Memory B cell (primary cell): ENCODE measurements around the gene AFDN.

Experiments used
- ATAC-seq: fragments of 150-1000 bp; cut with Tn5 transposase; 2 replicates; pipeline ENCODE4 v1.10.0; 2021; ENCODE audit warnings: low read depth, mild to moderate bottlenecking, moderate library complexity
- DNase-seq, 2 donors: peaks; one replicate each; pipeline ENCODE4 v3.0.0; 2022; ENCODE audit warnings: low spot score in 2 of 2
- H3K27ac Mint-ChIP-seq: one replicate; pipeline ENCODE4 v1.8.0; 2022; ENCODE audit warnings: mild to moderate bottlenecking, moderate library complexity, mixed read lengths
- H3K27me3 Mint-ChIP-seq: one replicate; pipeline ENCODE4 v1.8.0; 2022; ENCODE audit warnings: mixed read lengths
- H3K36me3 Mint-ChIP-seq: one replicate; pipeline ENCODE4 v1.8.0; 2022; ENCODE audit warnings: mild to moderate bottlenecking, mixed read lengths
- H3K4me1 Mint-ChIP-seq: one replicate; pipeline ENCODE4 v1.8.0; 2022; ENCODE audit warnings: mixed read lengths
- H3K4me3 Mint-ChIP-seq: one replicate; pipeline ENCODE4 v1.8.0; 2022; ENCODE audit warnings: mild to moderate bottlenecking, moderate library complexity, mixed read lengths
- H3K9me3 Mint-ChIP-seq: one replicate; pipeline ENCODE4 v1.8.0; 2022; ENCODE audit warnings: mixed read lengths

The AFDN gene

GRCh38 chr6:167913699-167914098, 87.0 kb downstream of the AFDN start:
- Mint-ChIP-seq H3K27me3 (no peaks in the 10 kb centered on the region), H3K4me1 (no peaks in the 10 kb centered on the region), H3K27ac (no peak overlapping the region), H3K9me3 (no peaks in the 10 kb centered on the region), H3K36me3 (peaks cover 27% of the 10 kb centered on the region), H3K4me3 (no peak overlapping the region)
- ATAC-seq, result no peak
- no peak for DNase-seq

DNA sequence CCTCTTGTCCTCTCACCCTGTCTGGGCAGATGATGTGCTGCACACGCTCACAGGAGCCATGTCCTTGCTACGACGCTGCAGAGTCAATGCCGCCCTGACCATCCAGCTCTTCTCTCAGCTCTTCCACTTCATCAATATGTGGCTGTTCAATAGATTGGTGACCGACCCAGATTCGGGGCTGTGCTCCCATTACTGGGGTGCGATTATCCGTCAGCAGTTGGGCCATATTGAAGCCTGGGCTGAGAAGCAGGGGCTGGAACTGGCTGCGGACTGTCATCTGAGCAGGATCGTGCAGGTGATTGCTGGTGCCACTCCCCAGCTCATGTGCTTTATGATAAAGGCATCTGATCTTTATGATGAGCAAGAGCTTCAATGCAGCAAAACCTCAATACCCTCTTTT, 88.4 kb downstream of the AFDN start:
- Mint-ChIP-seq H3K27ac (no peak overlapping the region), H3K27me3 (no peaks in the 10 kb centered on the region), H3K4me3 (no peak overlapping the region), H3K9me3 (no peaks in the 10 kb centered on the region), H3K4me1 (no peaks in the 10 kb centered on the region), H3K36me3 (peaks cover 36% of the 10 kb centered on the region)
- ATAC-seq, result no peak
- no peak for DNase-seq

GRCh38 chr6:167917551-167918154, 90.9 kb downstream of the AFDN start:
- Mint-ChIP-seq H3K4me3 (no peak overlapping the region), H3K27ac (no peak overlapping the region), H3K27me3 (no peaks in the 10 kb centered on the region), H3K4me1 (no peaks in the 10 kb centered on the region), H3K36me3 (peaks cover 43% of the 10 kb centered on the region), H3K9me3 (no peaks in the 10 kb centered on the region)
- DNase-seq (no peak), ATAC-seq (no peak)

DNA sequence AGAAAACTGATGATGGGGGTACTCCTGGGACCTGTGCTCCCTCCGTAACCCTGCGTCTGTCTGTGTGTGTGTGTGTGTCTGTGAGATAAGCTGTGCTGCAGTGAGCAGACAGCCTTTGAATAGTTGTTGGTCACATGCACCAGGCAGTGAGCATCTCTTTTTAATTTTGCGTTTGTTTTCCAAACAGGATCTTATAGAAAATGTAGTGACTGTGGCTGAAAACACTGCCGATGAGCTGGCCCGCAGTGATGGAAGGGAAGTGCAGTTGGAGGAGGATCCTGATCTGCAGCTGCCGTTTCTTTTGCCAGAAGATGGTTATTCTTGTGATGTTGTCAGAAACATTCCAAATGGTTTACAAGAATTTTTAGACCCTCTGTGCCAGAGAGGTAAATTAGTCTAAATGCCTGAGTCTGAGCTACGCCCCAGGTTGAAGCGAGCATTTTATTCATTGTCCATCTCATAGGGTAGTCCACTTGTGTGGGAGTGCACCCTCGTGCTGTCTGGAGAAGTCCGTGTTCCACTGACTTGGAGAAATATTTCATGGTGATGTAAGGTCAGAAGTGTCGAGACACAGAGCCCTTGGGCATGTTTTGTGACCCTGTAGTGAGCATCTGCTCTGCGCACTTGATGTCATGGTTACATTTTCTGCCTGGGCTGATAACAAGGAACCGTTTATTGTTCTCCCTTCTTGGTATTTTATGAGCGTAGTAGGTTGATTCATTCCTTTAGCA, 92.0 kb downstream of the AFDN start:
- H3K27me3 Mint-ChIP-seq, result no peaks in the 10 kb centered on the region
- H3K36me3 Mint-ChIP-seq, result peaks cover 41% of the 10 kb centered on the region
- no peaks in the 10 kb centered on the region for H3K4me1 Mint-ChIP-seq
- H3K9me3 Mint-ChIP-seq, result no peaks in the 10 kb centered on the region
- no peak overlapping the region for H3K4me3 Mint-ChIP-seq
- DNase-seq, result no peak
- H3K27ac Mint-ChIP-seq, result no peak overlapping the region
- ATAC-seq, result no peak

- ATAC-seq (no peak), DNase-seq (no peak)
- Mint-ChIP-seq H3K27me3 (no peaks in the 10 kb centered on the region), H3K4me3 (no peak overlapping the region), H3K36me3 (peaks cover 39% of the 10 kb centered on the region), H3K9me3 (no peaks in the 10 kb centered on the region), H3K27ac (no peak overlapping the region), H3K4me1 (no peaks in the 10 kb centered on the region)
Observed at GRCh38 chr6:167919349-167919748, 92.6 kb downstream of the AFDN start.

DNA sequence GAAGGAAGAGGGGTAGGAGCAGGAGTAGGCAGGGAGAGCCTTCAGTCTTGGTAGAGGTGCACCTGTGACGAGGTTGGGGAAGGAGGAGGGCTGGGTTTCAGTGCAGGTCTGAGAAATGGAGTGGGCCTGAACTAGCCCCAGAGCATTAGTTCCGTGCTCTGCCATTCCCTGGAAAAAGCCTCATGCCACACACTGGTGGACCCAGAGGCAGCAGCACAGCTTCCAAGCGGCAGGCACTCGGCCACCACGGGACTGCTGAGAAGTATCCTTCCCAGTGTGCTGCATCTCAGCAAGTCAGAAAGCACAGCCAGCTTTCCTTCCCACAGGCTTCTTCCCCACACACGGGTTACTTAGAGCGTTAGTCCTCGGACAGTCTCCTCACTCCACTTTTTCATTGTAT, 93.5 kb downstream of the AFDN start:
- no peak overlapping the region for H3K4me3 Mint-ChIP-seq

GRCh38 chr6:167921831-167922230, 95.1 kb downstream of the AFDN start:
- no peaks in the 10 kb centered on the region for H3K27me3 Mint-ChIP-seq
- H3K36me3 Mint-ChIP-seq, result peaks cover 40% of the 10 kb centered on the region
- H3K9me3 Mint-ChIP-seq, result no peaks in the 10 kb centered on the region
- H3K4me1 Mint-ChIP-seq, result no peaks in the 10 kb centered on the region
- H3K27ac Mint-ChIP-seq, result no peak overlapping the region
- no peak overlapping the region for H3K4me3 Mint-ChIP-seq
- ATAC-seq (no peak), DNase-seq (no peak)

More for the DNA sequence above, 93.5 kb downstream of the AFDN start:
- H3K36me3 Mint-ChIP-seq, result peaks cover 41% of the 10 kb centered on the region
- H3K4me1 Mint-ChIP-seq, result no peaks in the 10 kb centered on the region
- DNase-seq (no peak), ATAC-seq (no peak)
- no peak overlapping the region for H3K27ac Mint-ChIP-seq
- no peaks in the 10 kb centered on the region for H3K9me3 Mint-ChIP-seq
- H3K27me3 Mint-ChIP-seq, result no peaks in the 10 kb centered on the region

DNA sequence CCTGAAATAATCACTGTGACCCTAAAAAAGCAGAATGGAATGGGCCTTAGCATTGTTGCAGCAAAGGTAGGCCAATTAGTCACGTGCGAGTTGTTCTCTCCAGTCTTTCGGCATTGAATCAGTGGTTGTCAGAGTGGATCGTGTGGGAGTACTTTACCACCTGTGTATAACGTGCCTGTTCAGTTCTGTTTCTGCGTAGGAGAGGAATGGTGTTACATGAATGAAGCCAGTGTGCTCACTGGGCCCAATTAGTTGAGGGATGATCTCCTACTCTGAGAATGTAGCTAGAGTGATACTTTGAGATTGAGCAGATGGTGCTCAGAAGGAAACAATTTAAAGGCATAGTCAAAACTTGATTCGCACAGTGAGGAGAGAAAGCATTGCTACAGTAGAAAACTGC, 98.3 kb downstream of the AFDN start:
- H3K4me1 Mint-ChIP-seq, result no peaks in the 10 kb centered on the region
- H3K27ac Mint-ChIP-seq, result no peak overlapping the region
- H3K4me3 Mint-ChIP-seq, result no peak overlapping the region
- DNase-seq (no peak), ATAC-seq (no peak)
- no peaks in the 10 kb centered on the region for H3K27me3 Mint-ChIP-seq
- H3K9me3 Mint-ChIP-seq, result no peaks in the 10 kb centered on the region
- H3K36me3 Mint-ChIP-seq, result peaks cover 27% of the 10 kb centered on the region

GRCh38 chr6:167927246-167927645, 100.5 kb downstream of the AFDN start:
- H3K4me3 Mint-ChIP-seq, result no peak overlapping the region
- H3K36me3 Mint-ChIP-seq, result peaks cover 26% of the 10 kb centered on the region
- H3K27ac Mint-ChIP-seq, result no peak overlapping the region
- no peaks in the 10 kb centered on the region for H3K4me1 Mint-ChIP-seq
- ATAC-seq (no peak), DNase-seq (no peak)
- no peaks in the 10 kb centered on the region for H3K27me3 Mint-ChIP-seq
- no peaks in the 10 kb centered on the region for H3K9me3 Mint-ChIP-seq

- no peak for ATAC-seq
- peaks cover 28% of the 10 kb centered on the region for H3K36me3 Mint-ChIP-seq
Observed at GRCh38 chr6:167928111-167928510, 101.4 kb downstream of the AFDN start.

DNA sequence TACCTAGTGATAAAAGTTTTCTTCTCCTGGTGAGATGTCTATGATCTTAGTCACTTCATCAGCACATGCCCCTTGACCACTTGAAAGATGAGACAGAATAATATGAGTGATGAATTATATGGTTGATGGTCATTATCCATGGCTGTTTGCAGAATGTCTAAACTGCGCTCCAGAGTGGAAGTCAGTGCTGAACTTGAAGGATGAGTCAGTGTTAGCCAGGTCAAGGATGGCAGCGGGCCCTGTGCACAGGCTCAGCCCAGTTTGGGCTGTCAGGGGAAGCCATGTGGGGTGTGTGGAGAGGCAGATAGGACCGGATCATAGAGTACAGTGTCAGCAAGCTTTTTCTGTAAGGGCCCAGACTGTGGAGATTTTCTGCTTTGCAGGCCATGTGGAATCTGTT, 103.6 kb downstream of the AFDN start:
- Mint-ChIP-seq H3K27ac (peak overlapping the region; percentile 29), H3K9me3 (no peaks in the 10 kb centered on the region)
- DNase-seq, result no peak

More at GRCh38 chr6:167928111-167928510, 101.4 kb downstream of the AFDN start:
- Mint-ChIP-seq H3K4me3 (no peak overlapping the region), H3K4me1 (no peaks in the 10 kb centered on the region), H3K9me3 (no peaks in the 10 kb centered on the region), H3K27ac (no peak overlapping the region), H3K27me3 (no peaks in the 10 kb centered on the region)
- no peak for DNase-seq

GRCh38 chr6:167932468-167933276, 106.0 kb downstream of the AFDN start:
- Mint-ChIP-seq H3K9me3 (no peaks in the 10 kb centered on the region), H3K4me1 (no peaks in the 10 kb centered on the region), H3K27ac (no peak overlapping the region), H3K27me3 (no peaks in the 10 kb centered on the region), H3K36me3 (peaks cover 22% of the 10 kb centered on the region), H3K4me3 (no peak overlapping the region)
- ATAC-seq, result no peak
- DNase-seq, result no peak

More for the DNA sequence above, 103.6 kb downstream of the AFDN start:
- H3K36me3 Mint-ChIP-seq, result peaks cover 25% of the 10 kb centered on the region
- no peaks in the 10 kb centered on the region for H3K27me3 Mint-ChIP-seq
- no peak for ATAC-seq
- H3K4me1 Mint-ChIP-seq, result no peaks in the 10 kb centered on the region
- H3K4me3 Mint-ChIP-seq, result no peak overlapping the region

DNA sequence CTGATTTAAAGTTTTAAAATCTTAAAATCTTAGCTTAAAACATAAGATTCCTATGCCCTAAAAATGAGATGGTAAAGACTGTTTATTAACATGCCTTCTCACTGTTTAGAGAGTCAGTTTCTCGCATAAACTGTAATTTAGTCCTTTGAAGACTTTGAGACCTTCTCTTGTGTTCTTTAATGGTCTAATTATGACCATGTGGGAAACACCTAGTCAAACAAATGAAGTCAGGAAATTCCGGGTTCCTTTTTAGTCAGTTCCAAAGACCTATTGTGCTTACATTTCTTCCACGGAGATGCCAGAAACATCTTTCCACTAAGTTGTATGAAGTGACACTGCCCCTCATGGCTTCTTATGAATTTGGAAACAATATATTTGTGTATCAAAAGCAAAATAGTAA, 106.6 kb downstream of the AFDN start:
- no peaks in the 10 kb centered on the region for H3K27me3 Mint-ChIP-seq
- no peak overlapping the region for H3K27ac Mint-ChIP-seq
- no peak overlapping the region for H3K4me3 Mint-ChIP-seq
- H3K4me1 Mint-ChIP-seq, result peaks cover 4% of the 10 kb centered on the region
- peaks cover 22% of the 10 kb centered on the region for H3K36me3 Mint-ChIP-seq
- DNase-seq (no peak), ATAC-seq (no peak)
- H3K9me3 Mint-ChIP-seq, result no peaks in the 10 kb centered on the region

GRCh38 chr6:167933847-167934246, 107.1 kb downstream of the AFDN start:
- no peaks in the 10 kb centered on the region for H3K27me3 Mint-ChIP-seq
- ATAC-seq (no peak), DNase-seq (no peak)
- H3K4me1 Mint-ChIP-seq, result peaks cover 4% of the 10 kb centered on the region
- peaks cover 22% of the 10 kb centered on the region for H3K36me3 Mint-ChIP-seq
- no peak overlapping the region for H3K27ac Mint-ChIP-seq
- H3K4me3 Mint-ChIP-seq, result no peak overlapping the region
- H3K9me3 Mint-ChIP-seq, result no peaks in the 10 kb centered on the region
